ENCODE results near the gene HOXB4.

Gene HOXB4

GRCh38 chr17:48589060-48589830 is 11.1 kb upstream of the HOXB4 start:
- DNase-seq, result no peak

GRCh38 chr17:48588528-48588927 is 10.4 kb upstream of the HOXB4 start:
- no peak for DNase-seq

GRCh38 chr17:48588074-48588415 is 9.9 kb upstream of the HOXB4 start:
- DNase-seq, result no peak

GRCh38 chr17:48587276-48588073 is 9.3 kb upstream of the HOXB4 start:
- DNase-seq, result peak; percentile 63

- no peak for DNase-seq
Measured at GRCh38 chr17:48586355-48587258, 8.5 kb upstream of the HOXB4 start.

GRCh38 chr17:48584223-48584741 is 6.1 kb upstream of the HOXB4 start:
- no peak for DNase-seq

GRCh38 chr17:48583708-48584222 is 5.6 kb upstream of the HOXB4 start:
- no peak for DNase-seq

- no peak for DNase-seq
Measured at GRCh38 chr17:48582750-48583069, 4.6 kb upstream of the HOXB4 start.

- DNase-seq, result no peak
Measured at GRCh38 chr17:48579760-48580554, 1.8 kb upstream of the HOXB4 start.

- no peak for DNase-seq
Measured at GRCh38 chr17:48579471-48579759, 1.3 kb upstream of the HOXB4 start.

- no peak for DNase-seq
Measured at GRCh38 chr17:48578616-48579470, 693 bp upstream of the HOXB4 start.

GRCh38 chr17:48577330-48577945 is 712 bp downstream of the HOXB4 start:
- DNase-seq, result no peak

- DNase-seq, result no peak
Measured at GRCh38 chr17:48576479-48577309, 1.5 kb downstream of the HOXB4 start.

- no peak for DNase-seq
Measured at GRCh38 chr17:48575673-48576478, 2.3 kb downstream of the HOXB4 start.

GRCh38 chr17:48575066-48575582 is 3.0 kb downstream of the HOXB4 start:
- no peak for DNase-seq

- DNase-seq, result no peak
Measured at GRCh38 chr17:48574505-48575065, 3.6 kb downstream of the HOXB4 start.

- no peak for DNase-seq
Measured at GRCh38 chr17:48571826-48572417, 6.2 kb downstream of the HOXB4 start.

All from DMS53 (cell line).